Measurements from ENCODE around the gene GNA15.

GNA15 gene

DNA sequence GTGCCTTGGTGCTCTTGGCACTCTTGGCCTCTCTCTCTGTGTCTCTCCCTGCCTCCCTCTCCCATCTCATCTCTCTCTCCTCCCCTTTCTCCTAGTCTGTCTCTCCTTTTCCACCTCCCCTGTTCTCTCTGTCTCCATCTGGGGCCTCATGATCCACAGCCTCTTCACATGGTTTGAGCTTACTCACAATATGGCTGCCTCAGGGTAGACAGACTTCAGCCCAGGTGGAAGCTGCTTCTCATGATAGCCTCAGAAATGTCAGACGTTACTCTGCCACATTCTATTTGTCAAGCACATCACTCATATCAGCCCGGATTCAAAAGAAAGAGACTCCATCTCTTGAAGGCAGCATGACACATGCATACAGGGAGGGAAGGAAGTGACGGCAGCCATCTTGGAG is 24.4 kb downstream of the GNA15 start:
- no peaks in the 10 kb centered on the region for H3K79me2 ChIP-seq (ENCODE audit: insufficient read depth, low read length)
- no peaks in the 10 kb centered on the region; the same call in 1 of the 2 replicates for H3K27me3 ChIP-seq (ENCODE audit: insufficient read depth, low read length)
- TF ChIP-seq EZH2 (IDR thresholded peaks at IDR 0.05; ENCODE audit: borderline replicate concordance, low read length): no peak
- TF ChIP-seq, protein P1, sequence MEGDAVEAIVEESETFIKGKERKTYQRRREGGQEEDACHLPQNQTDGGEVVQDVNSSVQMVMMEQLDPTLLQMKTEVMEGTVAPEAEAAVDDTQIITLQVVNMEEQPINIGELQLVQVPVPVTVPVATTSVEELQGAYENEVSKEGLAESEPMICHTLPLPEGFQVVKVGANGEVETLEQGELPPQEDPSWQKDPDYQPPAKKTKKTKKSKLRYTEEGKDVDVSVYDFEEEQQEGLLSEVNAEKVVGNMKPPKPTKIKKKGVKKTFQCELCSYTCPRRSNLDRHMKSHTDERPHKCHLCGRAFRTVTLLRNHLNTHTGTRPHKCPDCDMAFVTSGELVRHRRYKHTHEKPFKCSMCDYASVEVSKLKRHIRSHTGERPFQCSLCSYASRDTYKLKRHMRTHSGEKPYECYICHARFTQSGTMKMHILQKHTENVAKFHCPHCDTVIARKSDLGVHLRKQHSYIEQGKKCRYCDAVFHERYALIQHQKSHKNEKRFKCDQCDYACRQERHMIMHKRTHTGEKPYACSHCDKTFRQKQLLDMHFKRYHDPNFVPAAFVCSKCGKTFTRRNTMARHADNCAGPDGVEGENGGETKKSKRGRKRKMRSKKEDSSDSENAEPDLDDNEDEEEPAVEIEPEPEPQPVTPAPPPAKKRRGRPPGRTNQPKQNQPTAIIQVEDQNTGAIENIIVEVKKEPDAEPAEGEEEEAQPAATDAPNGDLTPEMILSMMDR (IDR thresholded peaks at IDR 0.05; ENCODE audit: low read length): no peak
- H3K4me2 ChIP-seq (ENCODE audit: low read length): no peak overlapping the region
- H3K9me2 ChIP-seq (ENCODE audit: low read depth, low read length): no peaks in the 10 kb centered on the region
- no peaks in the 10 kb centered on the region for H4K20me1 ChIP-seq (ENCODE audit: insufficient read depth, low read length)
- H3K27ac ChIP-seq (ENCODE audit: low read depth, low read length, poor library complexity, severe bottlenecking): no peak overlapping the region
- no peaks in the 10 kb centered on the region for H3F3A ChIP-seq (ENCODE audit: insufficient read depth, low read length)
- no peak overlapping the region for H3K9ac ChIP-seq (ENCODE audit: low read length)
- H3K4me3 ChIP-seq (ENCODE audit: low read depth, low read length, poor library complexity, severe bottlenecking): no peak overlapping the region
- no peaks in the 10 kb centered on the region for H3K9me3 ChIP-seq (ENCODE audit: low read length)
- no peaks in the 10 kb centered on the region for H3K36me3 ChIP-seq (ENCODE audit: insufficient read depth, low read length)
- no peaks in the 10 kb centered on the region for H3K4me1 ChIP-seq (ENCODE audit: insufficient read depth, low read length, severe bottlenecking)
- no peak overlapping the region for H2AFZ ChIP-seq (ENCODE audit: low read length)

DNA sequence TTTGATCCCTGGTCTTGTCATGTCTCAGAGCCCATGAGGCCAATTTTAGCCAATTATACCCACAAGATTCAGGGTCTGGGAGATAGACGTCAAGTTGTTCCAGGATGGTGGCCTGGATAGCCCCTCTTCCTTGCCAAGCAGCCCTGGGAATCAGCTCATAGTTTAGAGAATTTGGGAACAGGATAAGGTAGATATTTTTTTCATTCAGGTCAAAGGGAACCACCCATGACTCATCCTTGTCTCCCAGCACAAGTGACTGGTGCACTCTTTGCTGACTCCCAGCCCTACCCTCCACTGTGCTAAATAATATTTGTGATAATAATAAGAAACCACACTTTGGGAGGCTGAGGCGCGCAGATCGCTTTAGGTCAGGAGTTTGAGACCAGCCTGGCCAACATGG is 25.6 kb downstream of the GNA15 start:
- Histone ChIP-seq H3K9ac (ENCODE audit: low read length) (no peak overlapping the region), H3F3A (ENCODE audit: insufficient read depth, low read length) (no peaks in the 10 kb centered on the region), H3K79me2 (ENCODE audit: insufficient read depth, low read length) (no peaks in the 10 kb centered on the region), H3K4me2 (ENCODE audit: low read length) (no peak overlapping the region), H3K4me1 (ENCODE audit: insufficient read depth, low read length, severe bottlenecking) (no peaks in the 10 kb centered on the region), H3K27ac (ENCODE audit: low read depth, low read length, poor library complexity, severe bottlenecking) (no peak overlapping the region), H4K20me1 (ENCODE audit: insufficient read depth, low read length) (no peaks in the 10 kb centered on the region), H2AFZ (ENCODE audit: low read length) (no peak overlapping the region), H3K27me3 (ENCODE audit: insufficient read depth, low read length) (no peaks in the 10 kb centered on the region), H3K9me2 (ENCODE audit: low read depth, low read length) (no peaks in the 10 kb centered on the region), H3K4me3 (ENCODE audit: low read depth, low read length, poor library complexity, severe bottlenecking) (no peak overlapping the region), H3K36me3 (ENCODE audit: insufficient read depth, low read length) (no peaks in the 10 kb centered on the region), H3K9me3 (ENCODE audit: low read length) (no peaks in the 10 kb centered on the region)
- TF ChIP-seq EZH2 (IDR thresholded peaks at IDR 0.05; ENCODE audit: borderline replicate concordance, low read length): no peak
- TF ChIP-seq, protein P1 (IDR thresholded peaks at IDR 0.05; ENCODE audit: low read length): no peak

DNA sequence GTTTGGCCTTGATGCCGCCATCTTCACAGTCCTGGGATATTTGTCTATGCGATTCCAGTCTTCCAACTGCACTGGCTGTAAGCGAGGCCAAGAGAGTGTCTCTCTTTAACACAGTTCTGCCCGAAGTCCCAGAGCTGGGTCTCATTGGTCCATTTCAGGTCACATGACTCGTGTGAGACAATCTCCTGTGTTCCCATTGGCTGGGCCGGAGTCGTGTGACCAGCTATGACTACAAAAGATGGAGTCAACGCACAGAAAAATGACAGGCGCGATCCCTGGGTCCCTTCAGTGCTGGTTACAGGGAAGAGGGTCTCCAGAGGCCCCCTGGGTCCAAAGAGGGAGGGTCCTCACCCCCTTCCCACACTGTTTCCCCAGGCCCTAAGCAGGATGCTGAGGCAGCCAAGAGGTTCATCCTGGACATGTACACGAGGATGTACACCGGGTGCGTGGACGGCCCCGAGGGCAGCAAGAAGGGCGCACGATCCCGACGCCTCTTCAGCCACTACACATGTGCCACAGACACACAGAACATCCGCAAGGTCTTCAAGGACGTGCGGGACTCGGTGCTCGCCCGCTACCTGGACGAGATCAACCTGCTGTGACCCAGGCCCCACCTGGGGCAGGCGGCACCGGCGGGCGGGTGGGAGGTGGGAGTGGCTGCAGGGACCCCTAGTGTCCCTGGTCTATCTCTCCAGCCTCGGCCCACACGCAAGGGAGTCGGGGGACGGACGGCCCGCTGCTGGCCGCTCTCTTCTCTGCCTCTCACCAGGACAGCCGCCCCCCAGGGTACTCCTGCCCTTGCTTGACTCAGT is 26.8 kb downstream of the GNA15 start:
- no peak for TF ChIP-seq EZH2 (IDR thresholded peaks at IDR 0.05; ENCODE audit: borderline replicate concordance, low read length)
- TF ChIP-seq, protein P1 (IDR thresholded peaks at IDR 0.05; ENCODE audit: low read length): no peak
- Histone ChIP-seq H3K27me3 (ENCODE audit: insufficient read depth, low read length) (no peaks in the 10 kb centered on the region), H3K9me3 (ENCODE audit: low read length) (no peaks in the 10 kb centered on the region), H3K9ac (ENCODE audit: low read length) (no peak overlapping the region), H4K20me1 (ENCODE audit: insufficient read depth, low read length) (no peaks in the 10 kb centered on the region), H3K4me3 (ENCODE audit: low read depth, low read length, poor library complexity, severe bottlenecking) (no peak overlapping the region), H3F3A (ENCODE audit: insufficient read depth, low read length) (no peaks in the 10 kb centered on the region), H2AFZ (ENCODE audit: low read length) (no peak overlapping the region), H3K4me2 (ENCODE audit: low read length) (no peak overlapping the region), H3K9me2 (ENCODE audit: low read depth, low read length) (no peaks in the 10 kb centered on the region), H3K79me2 (ENCODE audit: insufficient read depth, low read length) (no peaks in the 10 kb centered on the region), H3K36me3 (ENCODE audit: insufficient read depth, low read length) (no peaks in the 10 kb centered on the region), H3K27ac (ENCODE audit: low read depth, low read length, poor library complexity, severe bottlenecking) (no peak overlapping the region), H3K4me1 (ENCODE audit: insufficient read depth, low read length, severe bottlenecking) (no peaks in the 10 kb centered on the region)
